ENCODE results near the gene JAGN1.
"Not testable (repeated sequence)": the region's sequence is repeated elsewhere in the genome, so short reads cannot be mapped to it uniquely, and the experiment has no call there.

Gene JAGN1

GRCh38 chr3:9933561-9934234, 43.3 kb downstream of the JAGN1 start, which contains the start of gene CRELD1:
Gene CRELD1 (plus strand): TSS chr3:9933834. CDS start chr3:9934439, 605 bp downstream.
- Histone ChIP-seq H3K9ac (ENCODE audit: low read length) (peak within 1 kb of the TSS; percentile 78), H3K27ac (ENCODE audit: low read depth, low read length) (peak within 1 kb of the TSS; percentile 95), H3K4me3 (ENCODE audit: low read depth in 1 of 2, low read length in 2 of 2) (peak within 1 kb of the TSS; percentile 89 to 94), H3K9me3 (ENCODE audit: low read length) (no peaks in the 10 kb centered on the region), H3K4me1 (ENCODE audit: insufficient read depth, low read length) (peaks cover 17% of the 10 kb centered on the region), H3K27me3 (ENCODE audit: control insufficient read depth in 1 of 2, insufficient read depth in 2 of 2, low read length in 2 of 2) (no peaks in the 10 kb centered on the region), H3K36me3 (ENCODE audit: insufficient read depth, low read length) (peaks cover 40% of the 10 kb centered on the region)

- H3K4me3 ChIP-seq (ENCODE audit: low read depth in 1 of 2, low read length in 2 of 2) = peak overlapping the region; percentile 89 to 94
- H3K36me3 ChIP-seq (ENCODE audit: insufficient read depth, low read length) = peaks cover 38% of the 10 kb centered on the region
- H3K27me3 ChIP-seq (ENCODE audit: control insufficient read depth in 1 of 2, insufficient read depth in 2 of 2, low read length in 2 of 2) = no peaks in the 10 kb centered on the region
- peak overlapping the region; percentile 78 for H3K9ac ChIP-seq (ENCODE audit: low read length)
- H3K27ac ChIP-seq (ENCODE audit: low read depth, low read length) = peak overlapping the region; percentile 95
- H3K4me1 ChIP-seq (ENCODE audit: insufficient read depth, low read length) = peaks cover 17% of the 10 kb centered on the region
- no peaks in the 10 kb centered on the region for H3K9me3 ChIP-seq (ENCODE audit: low read length)
Measured at GRCh38 chr3:9934235-9934621, 43.8 kb downstream of the JAGN1 start.

- H3K27me3 ChIP-seq (ENCODE audit: control insufficient read depth in 1 of 2, insufficient read depth in 2 of 2, low read length in 2 of 2) = no peaks in the 10 kb centered on the region
- H3K4me1 ChIP-seq (ENCODE audit: insufficient read depth, low read length) = peaks cover 17% of the 10 kb centered on the region
- peak overlapping the region in 1 of 2 donors; percentile 94 for H3K4me3 ChIP-seq (ENCODE audit: low read depth in 1 of 2, low read length in 2 of 2)
- H3K27ac ChIP-seq (ENCODE audit: low read depth, low read length) = no peak overlapping the region
- H3K9ac ChIP-seq (ENCODE audit: low read length) = no peak overlapping the region
- no peaks in the 10 kb centered on the region for H3K9me3 ChIP-seq (ENCODE audit: low read length)
- H3K36me3 ChIP-seq (ENCODE audit: insufficient read depth, low read length) = peaks cover 30% of the 10 kb centered on the region
Measured at GRCh38 chr3:9934993-9935392, 44.6 kb downstream of the JAGN1 start.

- Histone ChIP-seq H3K9me3 (ENCODE audit: low read length) (no peaks in the 10 kb centered on the region), H3K9ac (ENCODE audit: low read length) (no peak overlapping the region), H3K36me3 (ENCODE audit: insufficient read depth, low read length) (peaks cover 24% of the 10 kb centered on the region), H3K4me1 (ENCODE audit: insufficient read depth, low read length) (peaks cover 17% of the 10 kb centered on the region), H3K27ac (ENCODE audit: low read depth, low read length) (no peak overlapping the region), H3K4me3 (ENCODE audit: low read depth in 1 of 2, low read length in 2 of 2) (no peak overlapping the region), H3K27me3 (ENCODE audit: control insufficient read depth in 1 of 2, insufficient read depth in 2 of 2, low read length in 2 of 2) (no peaks in the 10 kb centered on the region)
Measured at GRCh38 chr3:9935966-9936510, 45.6 kb downstream of the JAGN1 start.

GRCh38 chr3:9937486-9938238, 47.3 kb downstream of the JAGN1 start:
- Histone ChIP-seq H3K9me3 (ENCODE audit: low read length) (no peaks in the 10 kb centered on the region), H3K27ac (ENCODE audit: low read depth, low read length) (no peak overlapping the region), H3K4me3 (ENCODE audit: low read depth in 1 of 2, low read length in 2 of 2) (no peak overlapping the region), H3K27me3 (ENCODE audit: control insufficient read depth in 1 of 2, insufficient read depth in 2 of 2, low read length in 2 of 2) (no peaks in the 10 kb centered on the region), H3K4me1 (ENCODE audit: insufficient read depth, low read length) (peaks cover 17% of the 10 kb centered on the region), H3K36me3 (ENCODE audit: insufficient read depth, low read length) (peaks cover 30% of the 10 kb centered on the region), H3K9ac (ENCODE audit: low read length) (no peak overlapping the region)

- peaks cover 17% of the 10 kb centered on the region for H3K4me1 ChIP-seq (ENCODE audit: insufficient read depth, low read length)
- no peak overlapping the region for H3K27ac ChIP-seq (ENCODE audit: low read depth, low read length)
- H3K9ac ChIP-seq (ENCODE audit: low read length) = no peak overlapping the region
- no peaks in the 10 kb centered on the region for H3K9me3 ChIP-seq (ENCODE audit: low read length)
- H3K27me3 ChIP-seq (ENCODE audit: control insufficient read depth in 1 of 2, insufficient read depth in 2 of 2, low read length in 2 of 2) = no peaks in the 10 kb centered on the region
- no peak overlapping the region for H3K4me3 ChIP-seq (ENCODE audit: low read depth in 1 of 2, low read length in 2 of 2)
- peaks cover 42% of the 10 kb centered on the region for H3K36me3 ChIP-seq (ENCODE audit: insufficient read depth, low read length)
Measured at GRCh38 chr3:9938966-9939365, 48.6 kb downstream of the JAGN1 start.

- H3K27ac ChIP-seq (ENCODE audit: low read depth, low read length); H3K27me3 ChIP-seq (ENCODE audit: control insufficient read depth in 1 of 2, insufficient read depth in 2 of 2, low read length in 2 of 2); H3K4me3 ChIP-seq (ENCODE audit: low read depth in 1 of 2, low read length in 2 of 2); H3K4me1 ChIP-seq (ENCODE audit: insufficient read depth, low read length); H3K9ac ChIP-seq (ENCODE audit: low read length); H3K9me3 ChIP-seq (ENCODE audit: low read length): not testable (repeated sequence)
- H3K36me3 ChIP-seq (ENCODE audit: insufficient read depth, low read length) = peaks cover 48% of the 10 kb centered on the region
Measured at GRCh38 chr3:9939906-9940305, 49.5 kb downstream of the JAGN1 start.

- Histone ChIP-seq H3K4me3 (ENCODE audit: low read depth in 1 of 2, low read length in 2 of 2) (no peak overlapping the region), H3K9ac (ENCODE audit: low read length) (no peak overlapping the region), H3K4me1 (ENCODE audit: insufficient read depth, low read length) (peaks cover under 1% of the 10 kb centered on the region), H3K27me3 (ENCODE audit: control insufficient read depth in 1 of 2, insufficient read depth in 2 of 2, low read length in 2 of 2) (no peaks in the 10 kb centered on the region), H3K36me3 (ENCODE audit: insufficient read depth, low read length) (peaks cover 43% of the 10 kb centered on the region), H3K27ac (ENCODE audit: low read depth, low read length) (no peak overlapping the region), H3K9me3 (ENCODE audit: low read length) (no peaks in the 10 kb centered on the region)
Measured at GRCh38 chr3:9940746-9941145, 50.3 kb downstream of the JAGN1 start.

- no peaks in the 10 kb centered on the region for H3K27me3 ChIP-seq (ENCODE audit: control insufficient read depth in 1 of 2, insufficient read depth in 2 of 2, low read length in 2 of 2)
- no peak overlapping the region for H3K4me3 ChIP-seq (ENCODE audit: low read depth in 1 of 2, low read length in 2 of 2)
- no peaks in the 10 kb centered on the region for H3K4me1 ChIP-seq (ENCODE audit: insufficient read depth, low read length)
- H3K27ac ChIP-seq (ENCODE audit: low read depth, low read length) = no peak overlapping the region
- no peaks in the 10 kb centered on the region for H3K9me3 ChIP-seq (ENCODE audit: low read length)
- no peak overlapping the region for H3K9ac ChIP-seq (ENCODE audit: low read length)
- peaks cover 39% of the 10 kb centered on the region for H3K36me3 ChIP-seq (ENCODE audit: insufficient read depth, low read length)
Measured at GRCh38 chr3:9942164-9942563, 51.8 kb downstream of the JAGN1 start.

GRCh38 chr3:9942934-9943690, 52.7 kb downstream of the JAGN1 start:
- peaks cover 29% of the 10 kb centered on the region for H3K36me3 ChIP-seq (ENCODE audit: insufficient read depth, low read length)
- H3K9me3 ChIP-seq (ENCODE audit: low read length) = no peaks in the 10 kb centered on the region
- peaks cover 3% of the 10 kb centered on the region for H3K4me1 ChIP-seq (ENCODE audit: insufficient read depth, low read length)
- no peaks in the 10 kb centered on the region for H3K27me3 ChIP-seq (ENCODE audit: control insufficient read depth in 1 of 2, insufficient read depth in 2 of 2, low read length in 2 of 2)
- H3K27ac ChIP-seq (ENCODE audit: low read depth, low read length) = no peak overlapping the region
- no peak overlapping the region for H3K4me3 ChIP-seq (ENCODE audit: low read depth in 1 of 2, low read length in 2 of 2)
- no peak overlapping the region for H3K9ac ChIP-seq (ENCODE audit: low read length)

Data from muscle layer of colon (tissue), 2 donors.